HCT116 (cell line): ENCODE data around the gene SMAD9. TPM values are rescaled to one million over a fixed set of nuclear protein-coding genes. Genes with fewer than 3 reads are reported as not detected.

Experiments
- ATAC-seq: fragments of 200-7000 bp; cut with Tn5 transposase; 2 replicates; pipeline ENCODE4 v1.9.1; 2020; ENCODE audit warnings: mild to moderate bottlenecking, moderate library complexity
- BruUV-seq: library from RNA; stranded (reverse); fragments of 400-500 nt; replicated peaks from 2 replicates; lab custom pipeline; 2021; lab: Mats Ljungman, UMichigan
- CTCF ChIA-PET: fragments of 300-600 bp; sonication (Branson Sonifier 250); formaldehyde crosslinking; loops from one replicate; lab custom pipeline; 2021; ENCODE audit warnings: antibody characterized with exemption; lab: Charles Lee
- POLR2A ChIA-PET: fragments of 300-600, 350-600 bp; sonication (Branson Sonifier 250); formaldehyde crosslinking; loops from one replicate; lab custom pipeline; 2021; ENCODE audit warnings: antibody characterized with exemption; lab: Charles Lee
- RAD21 ChIA-PET, 2 experiments: fragments of 300-600 bp; sonication (Branson Sonifier 250); formaldehyde crosslinking; loops; one replicate each; lab custom pipeline; 2023; ENCODE audit warnings: low total read pairs in 2 of 2; ENCODE audit not compliant: uncharacterized antibody in 2 of 2, unreplicated experiment in 2 of 2, low non-redundant PET in 1 of 2; lab: Charles Lee
- DNase-seq: peaks from one replicate; pipeline ENCODE4 v3.0.0-alpha.2; 2010; ENCODE audit warnings: low read depth, low spot score
- H2AFZ ChIP-seq: fragments of 200-600 bp; shearing (Covaris generic), sonication (generic); 2 replicates; pipeline ENCODE4 v1.6.1; 2017; ENCODE audit warnings: low read depth, mixed run types, mixed read lengths, antibody characterized with exemption, low read length; ENCODE audit not compliant: poor library complexity, severe bottlenecking
- H3K27ac ChIP-seq: 2 replicates; pipeline ENCODE4 v1.5.1; 2012; ENCODE audit warnings: low read depth, low read length
- H3K27me3 ChIP-seq: fragments of 200-600 bp; sonication (generic); 2 replicates; pipeline ENCODE4 v1.6.1; 2016; ENCODE audit warnings: mixed run types, low read length, mixed read lengths; ENCODE audit not compliant: insufficient read depth
- H3K36me3 ChIP-seq, 2 experiments: fragments of 200-500 bp in 1 of 2; fragments of 200-600 bp in 1 of 2; sonication (Bioruptor generic) in 1 of 2; sonication (generic) in 1 of 2; 2 replicates each; pipeline versions ENCODE4 v1.5.1 to v1.6.1; 2014 to 2016; ENCODE audit warnings: low read length in 2 of 2, inconsistent platforms in 1 of 2, mixed read lengths in 1 of 2, mixed run types in 1 of 2; ENCODE audit not compliant: insufficient read depth in 2 of 2, control insufficient read depth in 1 of 2
- H3K4me1 ChIP-seq, 2 experiments: fragments of 200-600 bp in 1 of 2; sonication (generic) in 1 of 2; 2 replicates each; pipeline versions ENCODE4 v1.5.1 to v1.6.1; 2012 to 2017; ENCODE audit warnings: low read length in 2 of 2, inconsistent platforms in 1 of 2, mild to moderate bottlenecking in 1 of 2, mixed read lengths in 1 of 2, mixed run types in 1 of 2, moderate library complexity in 1 of 2; ENCODE audit not compliant: insufficient read depth in 2 of 2, control insufficient read depth in 1 of 2
- H3K4me2 ChIP-seq: fragments of 200-600 bp; sonication (generic); 2 replicates; pipeline ENCODE4 v1.6.1; 2017; ENCODE audit warnings: mixed run types, low read length, mixed read lengths
- H3K4me3 ChIP-seq, 2 experiments: fragments of 200-600 bp in 1 of 2; sonication (generic) in 1 of 2; replicated peaks in 1 of 2; 2 replicates each; pipeline ENCODE4 v1.5.1; 2011 to 2016; ENCODE audit warnings: low read length in 2 of 2, control low read depth in 1 of 2, low read depth in 1 of 2, mild to moderate bottlenecking in 1 of 2, mixed read lengths in 1 of 2, mixed run types in 1 of 2
- H3K79me2 ChIP-seq: fragments of 200-600 bp; sonication (generic); 2 replicates; pipeline ENCODE4 v1.6.1; 2017; ENCODE audit warnings: mild to moderate bottlenecking, mixed run types, low read length, moderate library complexity, mixed read lengths; ENCODE audit not compliant: insufficient read depth
- H3K9ac ChIP-seq: fragments of 200-600 bp; sonication (generic); 2 replicates; pipeline ENCODE4 v1.6.1; 2016; ENCODE audit warnings: low read length, mixed read lengths
- H3K9me2 ChIP-seq: fragments of 200-600 bp; sonication (generic), shearing (Covaris generic); 2 replicates; pipeline ENCODE4 v1.6.1; 2017; ENCODE audit warnings: mixed run types, mild to moderate bottlenecking, moderate library complexity; ENCODE audit not compliant: insufficient read depth
- H3K9me3 ChIP-seq, 2 experiments: fragments of 200-500 bp in 1 of 2; fragments of 200-600 bp in 1 of 2; sonication (Bioruptor generic) in 1 of 2; sonication (generic) in 1 of 2; 2 replicates each; pipeline ENCODE4 v1.6.1; 2014 to 2017; ENCODE audit warnings: low read length in 2 of 2, mixed read lengths in 2 of 2, inconsistent platforms in 1 of 2, low read depth in 1 of 2, mild to moderate bottlenecking in 1 of 2, mixed run types in 1 of 2, moderate library complexity in 1 of 2; ENCODE audit not compliant: control insufficient read depth in 1 of 2, insufficient read depth in 1 of 2
- H4K20me1 ChIP-seq: fragments of 200-600 bp; sonication (generic), shearing (Covaris generic); 2 replicates; pipeline ENCODE4 v1.6.1; 2017; ENCODE audit warnings: mixed run types, mild to moderate bottlenecking, moderate library complexity; ENCODE audit not compliant: insufficient read depth
- CEBPB ChIP-seq: IDR thresholded peaks from 2 replicates; pipeline ENCODE4 v1.6.1; 2012; ENCODE audit warnings: low read depth
- EGR1 ChIP-seq: IDR thresholded peaks from 2 replicates; pipeline ENCODE4 v1.6.1; 2012; ENCODE audit warnings: low read depth
- ELF1 ChIP-seq: IDR thresholded peaks from 2 replicates; pipeline ENCODE4 v1.6.1; 2012; ENCODE audit warnings: low read depth, borderline replicate concordance
- EZH2 ChIP-seq: fragments of 200-600 bp; sonication (generic); IDR thresholded peaks from 2 replicates; pipeline ENCODE4 v1.6.1; 2017; ENCODE audit warnings: antibody characterized with exemption, mixed run types
- EZH2phosphoT487 ChIP-seq: fragments of 200-600 bp; IDR thresholded peaks from 2 replicates; pipeline ENCODE4 v1.6.1; 2018; ENCODE audit warnings: antibody characterized with exemption, borderline replicate concordance
- FOSL1 ChIP-seq: IDR thresholded peaks from 2 replicates; pipeline ENCODE4 v1.6.1; 2012; ENCODE audit warnings: low read depth
- JUND ChIP-seq: IDR thresholded peaks from 2 replicates; pipeline ENCODE4 v1.6.1; 2012
- POLR2A ChIP-seq: IDR thresholded peaks from 2 replicates; pipeline ENCODE4 v1.7.0; 2011; ENCODE audit warnings: borderline replicate concordance; ENCODE audit not compliant: insufficient read depth, insufficient read length; ENCODE audit errors: extremely low read depth
- SIN3A ChIP-seq: IDR thresholded peaks from 2 replicates; pipeline ENCODE4 v1.6.1; 2012; ENCODE audit warnings: low read depth
- TCF7L2 ChIP-seq: IDR thresholded peaks from 2 replicates; pipeline ENCODE4 v1.7.0; 2011; ENCODE audit warnings: borderline replicate concordance, inconsistent platforms; ENCODE audit not compliant: insufficient read depth, insufficient read length; ENCODE audit errors: extremely low read depth
- intact Hi-C: fragments of 100-400 bp; cut with micrococcal nuclease; formaldehyde crosslinking; loops from 2 replicates; pipeline ENCODE4 v1.10.0; 2022
- total RNA-seq: library from RNA; stranded (reverse); gene quantifications from one replicate; pipeline ENCODE4 v1.2.1, GENCODE V29; 2021; ENCODE audit not compliant: unreplicated experiment
- TF ChIP-seq, protein P1 (sequence below), 3 experiments: fragments of 200-600 bp in 1 of 3; sonication (generic) in 1 of 3; IDR thresholded peaks in 2 of 3; conservative IDR thresholded peaks in 1 of 3; 2 replicates each; pipeline ENCODE4 v1.5.1; 2012 to 2017; ENCODE audit warnings: low read depth in 2 of 3, low read length in 2 of 3, antibody characterized with exemption in 1 of 3, borderline replicate concordance in 1 of 3, control low read depth in 1 of 3, mild to moderate bottlenecking in 1 of 3, mixed read lengths in 1 of 3, mixed run types in 1 of 3, moderate library complexity in 1 of 3; ENCODE audit not compliant: insufficient read depth in 1 of 3

SMAD9 gene
- total RNA-seq, 1 experiment from 2014 or later: 4.3 TPM

DNA sequence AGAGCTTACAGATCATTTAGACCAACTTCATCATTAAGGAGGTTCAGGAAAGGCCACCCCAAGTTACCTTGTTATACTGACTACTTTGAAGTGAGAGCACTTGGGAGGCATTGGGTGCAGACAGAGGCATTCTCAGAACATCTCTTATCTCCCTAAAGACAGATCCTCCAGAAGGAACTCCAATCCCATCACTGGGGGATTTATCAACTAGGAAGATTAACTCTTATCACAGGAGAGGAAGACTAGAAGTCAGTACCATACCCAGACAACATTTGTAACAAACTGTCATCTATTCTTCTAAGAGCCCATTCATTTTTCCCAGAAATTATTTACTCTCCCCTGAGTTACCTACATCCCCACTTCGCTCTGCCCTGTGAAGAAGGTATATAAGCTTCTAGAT, 106.8 kb downstream of the SMAD9 start:
- Histone ChIP-seq H3K9ac (no peak overlapping the region), H3K27ac (no peak overlapping the region), H3K4me3 (no peak overlapping the region), H3K36me3 (no peaks in the 10 kb centered on the region), H2AFZ (no peak overlapping the region), H4K20me1 (no peaks in the 10 kb centered on the region), H3K9me3 (no peaks in the 10 kb centered on the region), H3K9me2 (no peaks in the 10 kb centered on the region), H3K4me2 (no peak overlapping the region), H3K4me1 (no peaks in the 10 kb centered on the region), H3K27me3 (no peaks in the 10 kb centered on the region), H3K79me2 (no peaks in the 10 kb centered on the region)
- no peak for TF ChIP-seq FOSL1
- TF ChIP-seq EZH2phosphoT487: no peak
- TF ChIP-seq TCF7L2: no peak
- no peak for TF ChIP-seq SIN3A
- no peak for TF ChIP-seq EZH2
- no peak for TF ChIP-seq POLR2A
- TF ChIP-seq, protein P1, sequence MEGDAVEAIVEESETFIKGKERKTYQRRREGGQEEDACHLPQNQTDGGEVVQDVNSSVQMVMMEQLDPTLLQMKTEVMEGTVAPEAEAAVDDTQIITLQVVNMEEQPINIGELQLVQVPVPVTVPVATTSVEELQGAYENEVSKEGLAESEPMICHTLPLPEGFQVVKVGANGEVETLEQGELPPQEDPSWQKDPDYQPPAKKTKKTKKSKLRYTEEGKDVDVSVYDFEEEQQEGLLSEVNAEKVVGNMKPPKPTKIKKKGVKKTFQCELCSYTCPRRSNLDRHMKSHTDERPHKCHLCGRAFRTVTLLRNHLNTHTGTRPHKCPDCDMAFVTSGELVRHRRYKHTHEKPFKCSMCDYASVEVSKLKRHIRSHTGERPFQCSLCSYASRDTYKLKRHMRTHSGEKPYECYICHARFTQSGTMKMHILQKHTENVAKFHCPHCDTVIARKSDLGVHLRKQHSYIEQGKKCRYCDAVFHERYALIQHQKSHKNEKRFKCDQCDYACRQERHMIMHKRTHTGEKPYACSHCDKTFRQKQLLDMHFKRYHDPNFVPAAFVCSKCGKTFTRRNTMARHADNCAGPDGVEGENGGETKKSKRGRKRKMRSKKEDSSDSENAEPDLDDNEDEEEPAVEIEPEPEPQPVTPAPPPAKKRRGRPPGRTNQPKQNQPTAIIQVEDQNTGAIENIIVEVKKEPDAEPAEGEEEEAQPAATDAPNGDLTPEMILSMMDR (IDR thresholded peaks at IDR 0.05 in 2 of 3, conservative IDR thresholded peaks at IDR 0.05 in 1 of 3; ENCODE audit: borderline replicate concordance in 1 of 3, insufficient read depth in 1 of 3, low read depth in 2 of 3, low read length in 2 of 3): no peak
- TF ChIP-seq JUND: no peak
- no peak for TF ChIP-seq EGR1
- TF ChIP-seq CEBPB: no peak
- no peak for TF ChIP-seq ELF1
- ATAC-seq (no peak), DNase-seq (no peak)
- RAD21 ChIA-PET: no interaction called here
- POLR2A ChIA-PET: no interaction called here
- CTCF ChIA-PET: no interaction called here
- BruUV-seq: no TSS peak
- intact Hi-C loops: no loop called here
